LHCN-M2 (cell line): ENCODE measurements around the gene RNF212. TPM values are rescaled to one million over a fixed set of nuclear protein-coding genes. Genes with fewer than 3 reads are reported as not detected.

Experiments used
- DNase-seq: peaks from one replicate; pipeline ENCODE4 v3.0.0-alpha.2; 2012; ENCODE audit warnings: low read depth
- total RNA-seq: library from RNA; depleted of rRNA; stranded (reverse); fragments of >200 nt; gene quantifications from 2 replicates; pipeline ENCODE4 v1.2.3, GENCODE V29; 2014

Gene RNF212
- total RNA-seq, 1 experiment from 2014 or later: not detected

DNA sequence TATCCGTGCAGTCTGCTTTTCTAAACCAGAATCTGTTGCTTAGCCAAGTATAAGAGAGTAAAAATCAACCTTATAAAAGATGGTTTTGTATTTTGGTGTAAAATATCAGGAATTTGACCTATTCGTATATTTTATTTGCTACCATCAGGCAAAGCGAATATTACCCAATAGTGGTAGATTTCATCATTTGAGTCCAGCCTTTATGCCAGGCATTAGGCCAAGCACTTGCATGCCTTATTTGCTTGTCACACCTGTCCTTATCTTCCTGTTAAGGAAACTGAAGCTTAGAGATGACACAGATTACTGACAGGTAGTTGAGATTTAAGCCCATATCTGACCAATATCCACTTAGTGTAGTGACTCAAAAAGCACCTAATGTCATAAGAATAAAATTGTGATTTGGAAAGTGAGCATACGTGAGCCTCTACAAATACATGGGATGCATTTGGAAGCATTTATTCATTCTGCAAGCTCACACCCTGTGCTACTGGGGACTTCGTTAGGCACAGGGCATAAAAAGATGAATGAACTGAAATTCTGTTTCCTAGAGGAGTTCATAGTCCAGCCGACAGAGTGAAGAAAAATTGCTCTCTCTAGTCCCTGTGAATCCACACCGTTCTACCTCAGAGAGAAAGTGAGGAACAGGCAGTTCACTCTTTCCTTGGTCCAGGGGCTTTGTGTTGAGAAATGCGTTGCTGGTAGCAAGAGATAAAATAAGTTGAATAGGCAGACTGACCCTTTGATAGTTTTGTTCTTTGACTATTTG is 2.3 kb upstream of the RNF212 start:
- DNase-seq: no peak

DNA sequence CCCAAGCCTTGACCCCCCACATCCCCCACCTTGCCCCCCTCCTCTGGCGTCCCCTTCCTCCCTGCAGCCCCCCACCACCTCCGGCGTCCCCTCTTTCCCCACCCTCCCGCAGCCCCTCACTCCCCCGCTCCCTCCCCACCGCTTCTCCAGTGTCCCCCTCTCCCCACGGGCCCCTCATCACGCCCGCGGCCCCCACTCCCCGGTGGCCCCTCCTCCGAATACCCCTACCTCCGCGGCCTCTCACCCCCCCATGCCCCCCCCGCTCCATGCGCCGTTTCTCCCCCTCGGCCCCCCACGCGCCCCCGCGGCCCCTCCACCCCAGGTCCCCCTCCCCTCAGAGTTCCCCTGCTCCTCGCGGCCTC is 562 bp downstream of the RNF212 start:
- no peak for DNase-seq

DNA sequence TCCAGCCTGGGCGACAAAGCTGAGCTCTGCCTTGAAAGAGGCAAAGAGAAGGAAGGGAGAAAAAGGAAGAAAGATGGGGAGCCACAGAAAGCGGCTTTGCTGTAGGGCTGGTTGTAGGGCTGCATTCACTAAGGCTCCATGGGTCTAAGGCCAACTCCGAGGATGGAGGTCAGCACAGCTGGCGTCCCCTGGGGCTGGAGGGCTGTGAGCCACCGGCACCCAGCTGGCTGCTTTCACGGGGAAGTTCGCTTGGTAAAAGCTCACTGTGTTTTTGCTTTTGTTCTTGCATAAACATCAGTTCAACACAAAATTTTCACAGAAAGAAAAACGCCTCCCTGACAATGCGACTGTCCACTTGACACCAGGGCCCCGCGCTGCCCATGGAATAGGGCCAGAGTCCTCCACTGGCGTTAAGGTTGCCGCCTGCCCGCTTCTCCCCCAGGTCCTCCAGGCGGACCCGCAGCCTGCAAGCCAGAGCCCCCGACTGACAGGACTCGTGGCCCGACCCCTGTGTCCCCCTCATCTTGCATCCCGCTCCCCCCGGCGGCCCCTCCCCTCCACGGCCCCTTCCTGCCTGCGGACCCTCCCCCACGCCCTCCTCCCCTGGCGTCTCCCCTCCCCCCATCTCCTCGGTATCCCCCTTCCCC is 1.1 kb downstream of the RNF212 start:
- DNase-seq: peak; percentile 12

DNA sequence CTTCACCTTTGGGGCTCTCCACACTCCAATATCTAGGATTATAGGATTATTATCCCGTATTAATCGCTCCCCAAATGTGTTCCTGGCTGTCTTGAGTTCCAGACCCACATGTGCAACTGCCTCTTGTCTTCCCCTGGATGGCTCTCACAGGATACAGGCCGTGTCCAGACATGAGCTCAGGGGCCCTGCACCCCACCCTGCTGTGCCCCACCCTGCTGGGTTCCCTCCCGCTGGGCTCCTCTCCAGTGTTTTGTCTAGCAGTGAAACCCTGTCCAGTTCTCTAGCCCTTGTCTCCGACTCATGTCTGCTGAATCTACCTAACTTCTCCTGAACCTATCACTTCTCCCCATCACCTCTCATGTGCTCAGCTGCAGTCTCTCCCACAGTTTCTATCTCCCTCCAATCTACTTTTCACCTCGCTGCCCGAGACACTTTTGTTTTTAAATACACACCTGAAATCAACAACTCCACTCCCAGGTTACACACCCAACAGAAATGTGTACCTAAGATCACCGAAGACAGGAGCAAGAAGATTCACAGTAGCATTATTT is 2.0 kb downstream of the RNF212 start:
- no peak for DNase-seq

DNA sequence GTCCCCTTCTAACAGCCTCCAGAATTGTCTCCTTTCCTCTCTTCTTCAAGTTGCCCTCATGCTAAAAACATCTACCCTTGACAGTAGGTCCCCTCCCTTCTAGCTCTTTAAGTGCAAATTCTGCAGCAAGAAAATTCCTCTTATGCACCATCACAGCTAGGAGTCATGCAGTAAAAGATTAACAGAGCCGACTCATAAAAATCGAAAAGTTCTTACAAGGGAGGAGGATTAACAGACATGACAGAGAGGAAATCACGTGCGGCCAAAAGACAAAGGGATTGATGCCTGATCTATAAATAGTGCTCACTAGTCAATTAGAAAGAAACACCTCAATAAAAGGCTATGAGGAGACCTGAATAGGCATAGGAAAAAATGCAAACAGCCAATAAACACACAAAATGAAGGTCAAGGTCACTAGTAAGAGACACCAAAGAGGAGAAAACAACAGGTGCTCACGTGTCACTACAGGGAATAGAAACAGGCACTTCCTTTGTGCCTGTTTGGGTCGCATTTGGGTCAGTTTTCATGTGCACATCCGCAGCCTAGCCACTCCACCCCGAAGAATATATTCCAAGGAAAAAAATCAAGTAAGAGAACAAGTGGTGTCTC is 3.4 kb downstream of the RNF212 start:
- no peak for DNase-seq

DNA sequence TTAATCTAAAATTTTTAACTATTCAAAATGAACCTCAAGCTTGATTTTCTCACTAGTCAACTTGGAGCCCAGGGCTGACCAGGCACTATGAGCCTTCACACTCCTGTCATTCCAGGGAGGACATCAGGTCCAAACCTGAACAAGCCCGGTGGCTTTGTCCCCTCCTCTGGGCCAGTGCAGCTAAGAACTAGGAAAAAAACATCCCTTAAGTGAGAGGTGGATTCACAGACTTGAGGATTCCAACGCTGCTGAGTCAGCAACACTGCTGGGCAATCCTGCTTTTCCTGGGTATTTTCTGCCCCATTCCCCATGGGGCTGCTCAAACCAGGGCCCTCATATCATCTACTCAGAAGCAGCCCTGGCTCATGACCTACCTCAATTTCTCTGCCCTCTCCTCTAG is 4.0 kb downstream of the RNF212 start:
- no peak for DNase-seq

DNA sequence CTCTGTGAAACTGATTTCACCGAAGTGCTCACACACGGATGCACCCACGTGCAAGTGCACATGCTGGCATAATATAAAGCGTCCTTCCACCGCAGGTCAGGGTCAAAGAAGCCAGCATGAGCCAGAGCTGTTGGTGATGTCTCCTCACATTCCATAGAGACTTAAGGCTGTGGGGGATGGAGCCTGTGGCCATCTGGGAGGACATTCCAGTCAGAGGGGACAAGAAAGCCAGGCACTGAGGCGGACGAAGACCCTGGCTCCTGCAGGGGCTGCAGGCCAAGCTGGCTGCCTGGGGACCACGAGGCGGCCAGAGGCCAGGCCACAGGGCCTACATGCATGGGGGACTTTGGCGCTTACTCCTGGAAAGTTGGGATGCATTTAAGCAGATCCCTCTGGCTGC is 7.7 kb downstream of the RNF212 start:
- DNase-seq: no peak

DNA sequence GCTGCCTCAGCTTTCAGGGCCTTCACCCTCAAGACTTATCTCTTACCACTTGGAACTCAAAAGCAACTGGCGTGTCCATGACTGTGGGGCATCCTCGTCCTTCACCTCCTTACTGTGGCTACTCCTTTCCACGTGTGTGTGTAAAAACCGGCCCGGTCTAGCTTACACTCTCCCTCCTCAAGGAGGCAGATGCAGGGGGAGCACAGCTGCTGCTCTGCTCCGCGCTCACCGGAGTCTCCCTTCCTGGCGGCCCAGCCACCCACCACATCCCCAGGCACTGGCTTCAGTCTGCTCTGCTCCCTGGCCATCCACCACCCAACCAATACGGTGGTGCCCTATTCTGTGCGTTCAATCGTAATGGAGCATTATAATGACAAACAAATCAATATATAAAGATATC is 8.3 kb downstream of the RNF212 start:
- no peak for DNase-seq

DNA sequence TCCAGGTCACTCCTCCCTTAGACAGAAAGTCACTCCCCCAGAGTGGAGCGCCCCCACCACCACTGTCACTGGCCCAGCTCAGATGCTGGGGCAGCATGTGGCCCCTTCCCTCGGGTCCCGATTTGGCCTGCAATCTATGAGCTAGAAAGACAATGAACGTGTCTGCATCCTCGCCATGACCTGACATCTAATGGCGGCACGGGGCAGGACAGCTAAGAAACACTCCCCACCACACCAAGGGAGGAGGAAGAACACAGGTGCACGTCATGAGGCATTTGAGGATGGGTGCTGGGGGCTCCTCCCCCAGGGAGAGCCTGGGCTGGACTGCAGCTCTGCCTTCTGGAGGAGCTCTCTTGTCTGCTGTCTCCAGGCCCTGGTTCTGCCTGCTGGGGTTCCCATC is 8.7 kb downstream of the RNF212 start:
- DNase-seq: no peak

DNA sequence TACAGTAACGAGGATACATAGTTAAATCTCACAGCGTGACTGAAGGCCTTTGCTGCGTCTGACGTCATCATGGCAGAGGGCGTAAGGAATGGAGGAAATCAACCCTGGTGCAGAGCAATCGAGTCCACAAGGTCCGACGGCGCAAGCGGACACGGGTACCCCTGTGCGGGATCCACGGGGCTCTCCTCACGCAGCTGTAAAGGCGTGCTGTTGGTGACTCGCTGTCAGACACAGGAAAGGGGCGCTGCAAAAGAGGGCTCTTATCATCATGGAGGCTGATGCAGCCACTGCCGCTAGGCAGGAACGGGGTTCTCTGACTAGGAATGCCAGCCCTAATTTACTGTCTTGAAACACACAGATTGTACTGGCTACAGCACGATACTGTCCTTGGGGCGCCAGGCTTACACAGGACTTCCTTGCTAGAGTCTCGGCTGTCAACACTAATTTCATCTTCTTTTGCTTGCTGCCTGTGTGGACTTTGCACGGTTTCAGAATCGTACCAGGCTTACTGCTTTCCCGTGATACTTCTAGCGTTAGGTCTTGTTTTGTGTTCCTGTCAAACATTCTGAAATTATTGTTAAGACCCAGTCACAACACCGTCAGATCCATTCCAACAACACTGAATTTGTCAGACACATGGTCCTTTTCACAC is 13.6 kb downstream of the RNF212 start:
- DNase-seq: no peak

DNA sequence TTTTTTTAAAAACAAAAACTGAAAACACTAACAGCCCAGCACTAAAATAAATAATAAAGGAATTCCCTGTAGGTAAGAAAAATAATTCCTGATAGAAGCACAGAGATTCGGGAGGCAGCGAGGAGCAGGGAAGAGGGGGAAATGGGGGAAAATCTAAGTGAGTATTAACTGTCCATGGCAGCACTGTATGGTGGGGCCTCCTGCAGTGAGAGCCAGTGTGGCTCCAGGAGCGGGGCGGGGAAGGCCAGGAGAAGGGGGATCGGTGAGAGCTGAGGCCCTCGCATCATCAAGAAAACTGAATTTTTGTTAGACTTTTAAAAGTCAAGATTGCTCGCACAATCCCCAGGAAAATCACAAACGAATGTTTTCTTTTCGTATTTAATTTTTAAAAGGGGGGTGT is 14.1 kb downstream of the RNF212 start:
- DNase-seq: no peak

DNA sequence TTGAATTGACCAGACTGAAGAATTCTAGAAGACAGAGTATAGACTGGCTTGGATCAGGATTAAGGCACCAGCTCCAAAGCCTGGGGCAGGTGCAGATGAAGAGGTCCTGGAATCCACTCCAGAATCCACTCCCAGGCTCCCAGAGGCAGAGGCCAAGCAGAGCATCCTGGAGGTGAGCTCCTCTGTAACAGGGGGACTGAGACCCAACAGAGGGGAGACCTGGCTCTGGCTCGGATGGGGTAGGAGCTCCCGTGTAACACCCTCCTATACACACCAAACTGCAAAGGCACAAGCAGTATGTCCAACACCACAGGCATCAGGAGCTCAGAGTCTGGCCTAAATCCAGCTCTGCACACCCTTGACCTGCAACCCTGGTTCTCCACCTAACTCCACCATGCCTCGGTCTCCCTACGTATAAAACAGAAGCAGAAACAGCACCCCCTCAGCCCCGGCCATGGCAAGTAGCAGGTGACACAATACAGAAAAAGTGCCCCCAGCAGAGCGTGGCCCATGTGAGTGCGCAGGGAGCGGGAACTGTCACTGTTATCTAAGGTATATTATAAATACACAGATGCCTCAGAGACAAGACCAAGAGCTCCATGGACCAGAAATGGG is 14.9 kb downstream of the RNF212 start:
- DNase-seq: no peak

DNA sequence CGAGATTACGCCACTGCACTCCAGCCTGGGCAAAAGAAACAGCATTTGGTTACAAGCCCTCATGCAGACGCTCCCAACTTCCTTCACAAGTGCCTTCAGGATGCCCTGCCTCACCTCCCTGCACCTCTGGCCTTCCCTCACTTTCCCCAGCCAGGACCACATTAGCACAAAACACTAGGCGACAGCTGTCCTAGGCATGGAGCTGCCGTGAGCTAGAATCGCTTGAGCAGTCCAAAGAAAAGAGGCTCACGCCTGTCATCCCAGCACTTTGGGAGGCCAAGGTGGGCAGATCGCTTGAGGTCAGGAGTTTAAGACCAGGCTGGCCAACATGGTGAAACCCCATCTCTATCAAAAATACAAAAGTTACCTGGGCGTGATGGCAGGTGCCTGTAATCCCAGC is 15.8 kb downstream of the RNF212 start:
- DNase-seq: no peak

DNA sequence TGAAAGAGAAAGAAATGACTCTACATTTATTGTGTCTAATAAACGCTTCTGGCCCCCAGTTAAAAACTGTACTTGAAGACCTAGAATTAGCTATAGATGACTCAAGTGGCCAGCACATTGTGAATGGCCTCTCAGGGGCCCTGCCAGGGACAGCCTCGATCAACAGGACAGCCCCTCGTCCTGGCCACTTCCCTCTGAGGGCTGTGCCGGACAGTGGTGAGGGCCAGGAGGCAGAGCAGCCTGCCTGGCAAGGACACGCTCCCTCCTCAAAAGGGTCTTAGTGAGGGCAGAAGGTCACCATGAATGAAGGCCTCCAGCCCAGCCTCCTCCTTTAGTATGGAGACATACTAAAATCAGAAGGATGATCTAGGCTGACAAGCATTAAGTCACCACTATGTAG is 16.5 kb downstream of the RNF212 start:
- DNase-seq: no peak

DNA sequence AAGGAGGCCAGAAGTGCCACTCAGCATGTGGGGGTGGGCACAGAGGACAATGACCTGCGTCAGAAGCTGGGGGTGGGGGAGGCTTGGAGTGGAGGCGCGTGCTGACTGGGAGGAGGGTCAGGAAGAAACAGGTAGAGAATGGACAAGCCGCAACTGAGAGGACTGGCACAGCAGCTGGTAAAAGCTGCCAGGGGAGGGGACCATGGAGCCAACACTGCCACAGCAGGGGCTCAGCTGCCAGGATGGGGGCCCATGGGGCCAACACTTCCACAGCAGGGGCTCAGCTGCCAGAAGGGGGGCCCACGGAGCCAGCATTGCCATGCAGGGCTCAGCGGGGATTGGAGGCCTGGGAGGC is 19.1 kb downstream of the RNF212 start:
- no peak for DNase-seq

DNA sequence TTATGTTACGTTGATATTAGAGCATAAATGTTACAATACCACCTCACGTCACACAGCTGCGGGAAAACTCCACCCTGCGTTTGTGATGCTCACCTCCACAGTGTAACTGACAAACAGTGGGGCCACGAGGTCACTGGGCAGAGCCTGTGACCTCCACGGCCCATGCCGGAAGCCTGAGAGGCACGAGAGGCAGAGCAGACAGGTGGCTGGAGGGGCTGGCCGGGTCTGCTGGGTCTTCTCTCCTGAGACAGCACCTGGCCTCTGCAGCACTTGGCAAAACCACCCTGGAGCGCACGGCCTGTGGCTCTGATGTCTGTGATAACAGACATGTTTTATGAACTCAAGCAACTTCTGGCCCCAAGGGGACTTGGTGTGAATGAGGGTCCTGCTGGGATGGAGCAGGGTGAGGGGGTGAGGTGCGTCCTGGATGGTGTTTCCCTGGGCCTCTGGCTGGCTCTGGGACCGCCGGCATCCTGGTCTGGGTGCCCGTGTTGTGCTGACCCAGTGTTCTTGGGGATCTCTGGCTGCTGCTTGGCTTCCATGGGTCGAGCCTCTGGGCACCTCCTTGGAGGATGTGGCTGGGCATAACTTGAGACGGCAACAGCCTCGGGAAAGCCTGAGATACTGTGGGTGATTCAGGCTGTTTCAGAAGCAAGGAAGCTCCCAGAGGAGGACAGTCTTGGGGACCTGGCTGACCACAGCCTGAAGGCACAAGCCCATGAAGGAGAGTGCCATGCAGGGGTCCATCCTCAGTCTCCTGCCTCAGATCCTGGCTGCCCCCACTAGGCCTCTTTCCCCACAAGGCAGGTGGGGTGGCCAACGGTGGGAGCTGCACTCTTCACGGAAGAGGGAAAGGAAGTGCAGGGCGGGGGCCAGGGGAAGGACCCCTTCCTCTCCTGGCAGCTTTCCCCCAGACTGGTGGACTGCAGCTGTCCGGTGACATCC is 19.7 kb downstream of the RNF212 start:
- no peak for DNase-seq

DNA sequence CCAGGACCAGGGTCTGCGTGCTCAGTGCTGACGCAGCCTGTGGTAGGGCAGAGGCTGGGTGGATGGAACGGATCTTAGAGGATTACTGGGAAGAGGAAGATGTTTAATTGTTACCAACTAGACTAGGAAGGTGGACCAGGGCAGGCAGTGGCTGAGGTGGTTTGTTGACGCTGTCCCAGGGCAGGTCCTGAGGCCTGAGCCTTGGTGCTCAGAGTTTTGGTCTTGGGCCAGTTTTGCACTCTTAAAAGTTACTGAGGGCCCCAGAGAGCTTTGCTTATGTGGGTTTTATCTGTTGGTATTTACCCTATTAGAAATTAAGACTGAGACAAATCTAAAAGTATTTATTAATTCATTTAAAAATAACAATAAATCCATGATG is 20.4 kb downstream of the RNF212 start:
- no peak for DNase-seq

DNA sequence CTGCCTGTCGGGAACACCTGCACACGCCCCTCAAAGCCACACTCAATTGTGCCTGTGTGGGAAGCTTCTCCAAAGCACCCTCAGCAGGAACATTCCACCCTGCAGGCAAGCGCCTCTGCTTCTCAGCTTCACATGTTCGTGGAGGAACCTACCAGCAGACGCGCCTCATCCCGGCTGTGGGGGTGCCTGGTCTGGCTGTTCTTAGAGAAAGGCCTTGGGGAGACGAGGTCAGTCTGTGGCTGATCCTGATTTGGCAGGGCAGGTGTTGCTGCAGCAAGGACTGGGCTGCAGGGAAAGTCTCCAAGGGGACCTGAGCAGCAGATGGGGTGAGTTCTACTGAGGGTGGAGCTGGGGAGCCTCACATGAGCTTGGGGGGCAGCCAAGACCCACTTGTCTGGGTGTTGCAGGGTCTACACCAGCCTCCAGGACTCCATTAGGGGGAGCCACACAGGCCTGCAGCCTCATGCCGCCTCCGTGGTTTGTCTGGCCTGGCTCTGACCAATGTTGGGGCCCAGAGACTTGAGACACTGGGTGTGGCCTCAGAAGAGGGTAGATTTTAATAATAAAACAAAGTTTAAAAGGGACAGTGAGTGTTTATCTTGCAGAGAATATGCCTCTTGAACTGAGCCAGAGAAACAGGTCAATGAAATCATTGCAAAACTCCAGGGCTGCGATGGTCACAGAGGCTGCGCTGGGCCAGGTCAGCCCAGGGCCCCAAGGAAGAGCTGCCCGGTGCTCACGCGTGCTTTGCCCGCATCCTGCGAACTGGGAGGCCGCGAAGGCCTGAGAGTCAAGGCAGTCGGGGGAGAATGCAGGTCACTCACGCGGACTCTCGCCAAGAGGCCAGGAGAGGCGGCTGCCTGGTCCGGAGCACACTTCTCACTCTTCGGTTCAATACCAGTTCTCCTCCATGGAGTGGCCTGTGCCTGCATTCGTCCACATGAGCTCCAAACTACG is 21.1 kb downstream of the RNF212 start:
- DNase-seq: no peak

DNA sequence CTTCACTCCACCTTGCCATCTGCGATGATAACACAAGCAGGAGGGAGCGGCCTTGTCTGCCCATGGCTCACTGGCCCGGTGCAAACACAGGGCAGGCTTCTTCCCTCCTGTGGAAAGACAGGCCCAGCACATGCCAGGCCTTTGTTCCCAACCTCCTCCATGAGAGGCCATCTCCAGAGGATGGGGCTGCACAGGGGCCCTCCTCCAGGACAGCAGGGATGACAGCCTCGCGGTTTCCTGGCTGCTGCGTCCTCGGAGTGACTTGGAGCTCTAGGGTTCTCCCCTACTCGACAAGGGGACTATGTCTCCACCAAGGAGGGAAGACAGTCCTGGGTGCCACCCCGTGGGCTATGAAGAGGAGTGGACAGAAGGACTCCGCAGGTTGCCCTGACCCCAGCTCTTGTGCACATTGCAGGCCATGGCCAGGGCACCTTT is 21.8 kb downstream of the RNF212 start:
- no peak for DNase-seq
